Fibroblast of peridontal ligament (primary cell): ENCODE results near the gene CBLL1.

Experiments
- DNase-seq: peaks from one replicate; pipeline ENCODE4 v3.0.0-alpha.2; 2010; ENCODE audit errors: extremely low read depth

CBLL1 gene

GRCh38 chr7:107743567-107744344 is at the start of gene CBLL1:
TSS of gene CBLL1 (plus strand) at chr7:107744142. CDS start at chr7:107744164, 22 bp downstream.
- DNase-seq: peak; percentile 94

GRCh38 chr7:107694386-107694785 is 49.6 kb upstream of the CBLL1 start:
- no peak for DNase-seq

- DNase-seq: peak; percentile 63
Observed at GRCh38 chr7:107696330-107696946, 47.5 kb upstream of the CBLL1 start.

- DNase-seq: no peak
Observed at GRCh38 chr7:107697321-107698049, 46.5 kb upstream of the CBLL1 start.

GRCh38 chr7:107700570-107700969 is 43.4 kb upstream of the CBLL1 start:
- DNase-seq: peak; percentile 72

GRCh38 chr7:107701191-107701590 is 42.8 kb upstream of the CBLL1 start:
- DNase-seq: no peak

- no peak for DNase-seq
Observed at GRCh38 chr7:107703219-107703618, 40.7 kb upstream of the CBLL1 start.

GRCh38 chr7:107703872-107704271 is 40.1 kb upstream of the CBLL1 start:
- no peak for DNase-seq

- DNase-seq: no peak
Observed at GRCh38 chr7:107708956-107709355, 35.0 kb upstream of the CBLL1 start.

GRCh38 chr7:107711301-107711700 is 32.6 kb upstream of the CBLL1 start:
- DNase-seq: peak; percentile 73

- DNase-seq: no peak
Observed at GRCh38 chr7:107712025-107712424, 31.9 kb upstream of the CBLL1 start.

- no peak for DNase-seq
Observed at GRCh38 chr7:107712896-107713295, 31.0 kb upstream of the CBLL1 start.

GRCh38 chr7:107715531-107715930 is 28.4 kb upstream of the CBLL1 start:
- DNase-seq: no peak

- DNase-seq: no peak
Observed at GRCh38 chr7:107718456-107719193, 25.3 kb upstream of the CBLL1 start.

GRCh38 chr7:107721286-107721685 is 22.7 kb upstream of the CBLL1 start:
- no peak for DNase-seq

GRCh38 chr7:107723255-107723654 is 20.7 kb upstream of the CBLL1 start:
- DNase-seq: no peak

- peak; percentile 78 for DNase-seq
Observed at GRCh38 chr7:107725138-107725740, 18.7 kb upstream of the CBLL1 start.

- DNase-seq: no peak
Observed at GRCh38 chr7:107726356-107727130, 17.4 kb upstream of the CBLL1 start.

- no peak for DNase-seq
Observed at GRCh38 chr7:107728276-107728675, 15.7 kb upstream of the CBLL1 start.

GRCh38 chr7:107742678-107743566 is 1.0 kb upstream of the CBLL1 start:
- DNase-seq: peak; percentile 8
